K562 (cell line): ENCODE data around the gene VWA1. TPM values are rescaled to one million over a fixed set of nuclear protein-coding genes. Genes with fewer than 3 reads are reported as not detected.

Source experiments
- ESRRA ChIP-seq: fragments of 450-650 bp; IDR thresholded peaks from 2 replicates; pipeline ENCODE4 v1.6.1; 2014; ENCODE audit warnings: low read depth, mild to moderate bottlenecking, moderate library complexity, borderline replicate concordance
- ETV1 ChIP-seq: fragments of 450-650 bp; conservative IDR thresholded peaks from 2 replicates; pipeline ENCODE4 v1.6.1; 2016; ENCODE audit warnings: missing genetic modification characterization, control low read depth, low read depth, missing compliant biosample characterization
- GTF2E2 ChIP-seq: fragments of 200-800 bp; sonication (Bioruptor generic); IDR thresholded peaks from 2 replicates; pipeline ENCODE4 v1.6.1; 2016; ENCODE audit warnings: missing genetic modification characterization, missing compliant biosample characterization
- HES1 ChIP-seq: fragments of 450-650 bp; IDR thresholded peaks from 2 replicates; pipeline ENCODE4 v1.6.1; 2016; ENCODE audit warnings: low read depth, mild to moderate bottlenecking, moderate library complexity
- ILF3 ChIP-seq: fragments of 450-650 bp; IDR thresholded peaks from 2 replicates; pipeline ENCODE4 v1.6.1; 2018; ENCODE audit warnings: antibody characterized with exemption, mild to moderate bottlenecking, moderate library complexity, borderline replicate concordance
- KAT8 ChIP-seq: fragments of 450-650 bp; IDR thresholded peaks from 2 replicates; pipeline ENCODE4 v1.6.1; 2016; ENCODE audit warnings: low read depth, mild to moderate bottlenecking
- KLF1 ChIP-seq: fragments of 450-650 bp; IDR thresholded peaks from 2 replicates; pipeline ENCODE4 v1.6.1; 2016; ENCODE audit warnings: missing genetic modification characterization, missing compliant biosample characterization
- NBN ChIP-seq: fragments of 450-650 bp; IDR thresholded peaks from 2 replicates; pipeline ENCODE4 v1.6.1; 2016; ENCODE audit warnings: low read depth, mild to moderate bottlenecking
- NFXL1 ChIP-seq: fragments of 450-650 bp; formaldehyde crosslinking; IDR thresholded peaks from 2 replicates; pipeline ENCODE4 v1.4.0; 2021; ENCODE audit warnings: mild to moderate bottlenecking
- NONO ChIP-seq, 2 experiments: fragments of 200-400 bp in 1 of 2; fragments of 450-650 bp in 1 of 2; formaldehyde crosslinking in 1 of 2; IDR thresholded peaks; 2 replicates each; pipeline ENCODE4 v1.6.1; 2017; ENCODE audit warnings: low read depth in 2 of 2, mild to moderate bottlenecking in 2 of 2, moderate library complexity in 2 of 2, low read length in 1 of 2
- NR2C1 ChIP-seq, 2 experiments: fragments of 450-650 bp; IDR thresholded peaks; 2 replicates each; pipeline ENCODE4 v1.6.1; 2017; ENCODE audit warnings: mild to moderate bottlenecking in 2 of 2, antibody characterized with exemption in 1 of 2, inconsistent platforms in 1 of 2, missing compliant biosample characterization in 1 of 2, missing genetic modification characterization in 1 of 2
- NR2F6 ChIP-seq: fragments of 450-650 bp; formaldehyde crosslinking; IDR thresholded peaks from 2 replicates; pipeline ENCODE4 v1.4.0; 2020; ENCODE audit warnings: mild to moderate bottlenecking
- ZBTB43 ChIP-seq: sonication (generic); formaldehyde crosslinking; IDR thresholded peaks from 2 replicates; pipeline ENCODE4 v1.8.0; 2023; ENCODE audit warnings: mild to moderate bottlenecking, missing genetic modification reagents
- ZNF24 ChIP-seq: fragments of 450-650 bp; IDR thresholded peaks from 2 replicates; pipeline ENCODE4 v1.6.1; 2016
- ZNF395 ChIP-seq: fragments of 200-800 bp; sonication (Bioruptor generic); IDR thresholded peaks from 2 replicates; pipeline ENCODE4 v1.6.1; 2017; ENCODE audit warnings: missing genetic modification characterization, missing compliant biosample characterization
- ZNF398 ChIP-seq: fragments of 250-450 bp; sonication (Bioruptor Pico); IDR thresholded peaks from 2 replicates; pipeline ENCODE4 v1.8.0; 2021; ENCODE audit warnings: moderate library complexity, mild to moderate bottlenecking, inconsistent platforms
- ZNF507 ChIP-seq: conservative IDR thresholded peaks from 2 replicates; pipeline ENCODE4 v1.6.1; 2017; ENCODE audit warnings: missing genetic modification characterization, missing compliant biosample characterization
- ZNF740 ChIP-seq, 3 experiments: fragments of 200-800 bp in 1 of 3; sonication (Bioruptor generic) in 1 of 3; sonication (generic) in 1 of 3; formaldehyde crosslinking in 1 of 3; IDR thresholded peaks; 2 replicates each; pipeline versions ENCODE4 v1.6.1 to v1.8.0; 2016 to 2022; ENCODE audit warnings: mild to moderate bottlenecking in 2 of 3, missing compliant biosample characterization in 2 of 3, missing genetic modification characterization in 2 of 3, missing genetic modification reagents in 1 of 3
- ZNF830 ChIP-seq: fragments of 250-450 bp; sonication (Bioruptor Pico); IDR thresholded peaks from 2 replicates; pipeline ENCODE4 v1.5.0; 2021; ENCODE audit warnings: mild to moderate bottlenecking
- polyA plus RNA-seq, 8 experiments: library from polyadenylated mRNA; depleted of rRNA in 4 of 8; stranded (reverse) in 5 of 8; unstranded in 3 of 8; fragments of >200 nt; fragmentation: Nextera tagmentation in 2 of 8; fragmentation: Illumina TruSeq in 1 of 8; extraction: Ambion mirVana in 2 of 8; extraction: Trizol in 1 of 8; gene quantifications; 2 replicates each; pipeline versions ENCODE4 v1.2.1 to v1.2.3, GENCODE V29; 2011 to 2014; ENCODE audit warnings: inconsistent platforms in 1 of 8, missing spikeins in 1 of 8
- total RNA-seq, 7 experiments: library from RNA; depleted of rRNA in 6 of 7; stranded (reverse); fragments of >200 nt in 6 of 7; fragmentation: Illumina TruSeq in 2 of 7; extraction: Trizol in 2 of 7; gene quantifications; 2 replicates each; pipeline versions ENCODE4 v1.2.1 to v1.2.3, GENCODE V29; 2011 to 2021; ENCODE audit warnings: low replicate concordance in 1 of 7

Gene VWA1
- total and polyA plus RNA-seq, 9 of the 15 experiments (the other 6 are each of a cell fraction or from before 2014, with no cell fraction given) = 0.01 to 6.4 (median 0.85) TPM

- TF ChIP-seq ZBTB43 (CRISPR knock-in tag) = no peak
- TF ChIP-seq ZNF830 = no peak
- TF ChIP-seq ZNF395 (CRISPR knock-in tag) = 0 out of 2 replicates have a peak, but pooled peaks have one; percentile 71
- peak; percentile 98 for TF ChIP-seq GTF2E2 (tag)
- TF ChIP-seq ZNF24 = no peak
- TF ChIP-seq NR2F6 (CRISPR knock-in tag) = peak; percentile 8
- TF ChIP-seq ESRRA = peak; percentile 83
- TF ChIP-seq NBN = no peak
- TF ChIP-seq KLF1 (tag) = 0 out of 2 replicates have a peak, but pooled peaks have one; percentile 15
- TF ChIP-seq NFXL1 (CRISPR knock-in tag) = no peak
- TF ChIP-seq NR2C1 (IDR thresholded peaks at IDR 0.05) = peak; percentile 100
- peak; percentile 100 for TF ChIP-seq NR2C1 (tag; IDR thresholded peaks at IDR 0.05)
- no peak for TF ChIP-seq ZNF398 (CRISPR knock-in tag)
- TF ChIP-seq KAT8 = no peak; the same call in 1 of the 2 replicates
- peak; percentile 64 for TF ChIP-seq ETV1 (tag)
- TF ChIP-seq ZNF507 (tag) = no peak
- TF ChIP-seq ILF3 = peak; percentile 68; the same call in 1 of the 2 replicates
- TF ChIP-seq HES1 = no peak
- peak; percentile 16; the same call in 1 of the 2 replicates for TF ChIP-seq ZNF740 (CRISPR knock-in tag; IDR thresholded peaks at IDR 0.05)
- TF ChIP-seq ZNF740 (tag; IDR thresholded peaks at IDR 0.05) = no peak
- TF ChIP-seq NONO (IDR thresholded peaks at IDR 0.05; ENCODE audit: low read depth in 2 of 2, low read length in 1 of 2) = peak; percentile 61 to 64; a peak in 3 of 4 replicates
Observed at GRCh38 chr1:1406821-1407635, 28.5 kb upstream of the VWA1 start, which contains the start of gene MRPL20 (continued).
